ENCODE measurements around the gene BUD13.

DNA sequence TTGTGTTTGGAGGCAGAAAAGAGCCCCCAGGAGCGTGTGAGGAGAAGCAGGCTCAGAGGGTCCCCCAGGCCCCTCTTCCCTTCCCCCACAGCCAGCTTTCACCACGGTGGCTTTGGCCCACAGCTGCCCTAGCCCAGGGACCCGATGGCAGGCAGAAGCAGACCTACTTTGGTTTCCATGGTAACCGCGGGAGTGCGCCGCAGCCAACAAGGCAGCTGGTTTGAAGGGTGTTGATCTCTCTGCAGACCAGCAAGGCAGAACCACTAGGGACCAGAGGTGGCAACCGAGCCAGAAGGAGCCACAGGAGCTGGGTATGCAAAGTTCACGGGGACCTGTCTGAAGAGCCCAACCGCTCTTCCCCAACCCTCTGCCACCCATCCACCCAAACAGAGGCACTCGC is 69.4 kb downstream of the BUD13 start:
- no peak for TF ChIP-seq POLR2A (IDR thresholded peaks at IDR 0.05; ENCODE audit: low read length)
- no peak for TF ChIP-seq GATA1 (IDR thresholded peaks at IDR 0.05; ENCODE audit: low read depth, low read length)
